ENCODE measurements around the gene INCA1. TPM values are rescaled to one million over a fixed set of nuclear protein-coding genes. Genes with fewer than 3 reads are reported as not detected.

Gene INCA1, protein sequence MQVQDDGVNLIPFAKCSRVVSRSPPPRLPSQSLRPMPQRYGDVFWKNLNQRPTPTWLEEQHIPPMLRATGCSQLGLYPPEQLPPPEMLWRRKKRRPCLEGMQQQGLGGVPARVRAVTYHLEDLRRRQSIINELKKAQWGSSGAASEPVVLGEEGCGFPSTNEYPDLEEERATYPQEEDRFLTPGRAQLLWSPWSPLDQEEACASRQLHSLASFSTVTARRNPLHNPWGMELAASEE
- 0.52 and 0.54 TPM in 2 replicates for total RNA-seq

DNA sequence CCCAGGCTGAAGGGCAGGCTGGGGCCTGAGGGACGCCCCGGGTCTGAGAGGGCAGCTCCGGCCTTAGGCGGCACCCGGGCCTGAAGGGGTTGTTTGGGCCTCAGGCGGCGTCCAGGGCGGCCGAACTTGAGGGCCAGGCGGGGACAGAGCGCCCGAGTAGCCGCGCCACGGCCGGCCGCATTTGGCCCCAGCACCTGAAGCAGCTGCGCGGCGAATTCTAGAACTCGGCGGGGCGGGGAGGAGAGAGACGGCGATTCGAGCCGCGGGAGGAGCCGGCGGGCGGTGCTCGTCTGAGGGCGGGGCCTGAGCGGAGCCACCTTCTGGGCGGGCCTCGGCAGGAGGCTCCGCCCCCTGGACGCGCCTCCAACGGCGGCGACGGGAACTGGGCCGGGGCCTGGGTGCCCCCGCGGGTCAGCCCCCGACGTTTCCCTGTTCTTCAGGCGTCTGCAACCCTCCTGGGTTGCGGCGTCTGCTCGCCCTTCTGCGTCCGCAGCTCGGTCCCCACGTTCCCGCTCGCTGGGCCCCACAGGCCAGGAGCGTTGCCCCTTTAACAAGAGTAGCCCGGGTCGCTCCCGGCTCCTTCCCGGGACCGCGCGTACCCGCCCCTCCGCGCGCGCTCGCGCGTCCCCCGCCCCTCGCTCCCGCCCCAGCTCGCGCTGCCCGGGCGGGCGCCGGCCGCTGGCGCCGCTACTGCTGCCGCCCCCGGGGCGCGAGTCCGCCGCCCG, at the start of gene INCA1, which contains the start of gene KIF1C:
Gene INCA1 (minus strand): TSS at position 221 of the 725 bp plus-strand sequence. CDS start 3,085 bp downstream, outside the sequence.
Gene KIF1C (plus strand): TSS at position 649 of the 725 bp plus-strand sequence. CDS start 2,297 bp downstream, outside the sequence.

DNA sequence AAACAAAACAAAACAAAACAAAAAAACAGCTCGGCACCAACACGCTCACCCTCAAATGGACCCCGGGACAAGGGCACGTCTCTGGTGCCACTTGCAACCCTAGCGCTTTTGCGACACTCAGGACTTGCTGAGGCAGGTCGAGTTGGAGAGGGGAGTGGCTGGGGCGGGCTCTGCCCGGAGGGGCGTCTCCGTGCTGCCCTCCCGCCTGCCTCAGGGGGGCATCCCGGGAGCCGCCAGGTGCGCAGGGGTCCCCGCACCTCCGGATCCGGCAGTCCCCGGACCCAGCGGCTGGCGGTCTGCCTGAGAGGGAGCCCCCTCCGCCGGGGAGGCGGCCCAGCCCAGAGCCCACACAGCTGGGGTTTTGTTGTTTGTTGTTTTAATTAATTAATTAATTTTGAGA, 38.0 kb upstream of the INCA1 start, which contains the start of gene SLC52A1:
Gene SLC52A1 (minus strand): TSS at position 112 of the 400 bp plus-strand sequence. CDS start 820 bp downstream, outside the sequence.

DNA sequence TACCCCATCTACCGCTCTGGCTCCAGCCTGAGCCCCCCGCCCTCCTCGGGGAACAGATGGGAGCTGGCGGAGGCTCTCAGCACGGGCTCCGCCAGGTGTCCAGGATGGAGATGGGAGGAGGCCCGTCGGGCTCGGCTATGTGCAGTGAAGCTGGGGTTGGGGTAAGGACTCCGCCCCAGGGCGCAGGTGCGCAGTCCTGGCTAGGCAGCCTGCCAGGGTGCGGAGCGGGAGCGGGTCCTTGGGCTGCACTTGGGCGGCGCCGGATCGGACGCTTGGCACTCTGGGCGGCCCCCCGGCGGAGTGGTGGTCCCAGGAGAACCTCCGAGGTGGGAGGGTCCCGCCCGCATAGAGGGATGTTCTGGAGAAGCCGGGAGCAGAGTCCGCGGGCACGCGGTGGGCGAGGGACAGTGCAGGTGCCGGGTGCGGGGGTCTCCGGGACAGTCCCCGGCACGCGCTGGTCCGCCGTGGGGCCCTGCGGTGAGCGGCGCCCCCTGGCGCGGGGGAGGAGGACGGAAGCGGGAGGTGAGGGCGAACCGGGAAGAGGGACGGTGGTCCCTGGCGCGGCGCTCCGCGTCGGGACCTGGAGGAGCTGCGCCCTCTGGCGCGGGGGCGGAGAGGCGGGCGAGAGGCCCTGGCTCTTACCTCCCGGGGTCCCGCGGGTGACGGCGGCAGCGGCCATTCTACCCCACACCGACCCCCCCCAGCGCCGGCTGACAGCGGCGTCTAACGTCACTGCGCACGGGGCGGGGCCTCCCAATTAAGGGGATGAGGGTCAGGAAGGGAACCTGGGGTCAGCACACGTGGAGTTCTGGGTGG, 10.2 kb downstream of the INCA1 start, which contains the start of gene CAMTA2:
Gene CAMTA2 (minus strand): TSS at position 725 of the 816 bp plus-strand sequence. CDS start 1,453 bp downstream, outside the sequence.

DNA sequence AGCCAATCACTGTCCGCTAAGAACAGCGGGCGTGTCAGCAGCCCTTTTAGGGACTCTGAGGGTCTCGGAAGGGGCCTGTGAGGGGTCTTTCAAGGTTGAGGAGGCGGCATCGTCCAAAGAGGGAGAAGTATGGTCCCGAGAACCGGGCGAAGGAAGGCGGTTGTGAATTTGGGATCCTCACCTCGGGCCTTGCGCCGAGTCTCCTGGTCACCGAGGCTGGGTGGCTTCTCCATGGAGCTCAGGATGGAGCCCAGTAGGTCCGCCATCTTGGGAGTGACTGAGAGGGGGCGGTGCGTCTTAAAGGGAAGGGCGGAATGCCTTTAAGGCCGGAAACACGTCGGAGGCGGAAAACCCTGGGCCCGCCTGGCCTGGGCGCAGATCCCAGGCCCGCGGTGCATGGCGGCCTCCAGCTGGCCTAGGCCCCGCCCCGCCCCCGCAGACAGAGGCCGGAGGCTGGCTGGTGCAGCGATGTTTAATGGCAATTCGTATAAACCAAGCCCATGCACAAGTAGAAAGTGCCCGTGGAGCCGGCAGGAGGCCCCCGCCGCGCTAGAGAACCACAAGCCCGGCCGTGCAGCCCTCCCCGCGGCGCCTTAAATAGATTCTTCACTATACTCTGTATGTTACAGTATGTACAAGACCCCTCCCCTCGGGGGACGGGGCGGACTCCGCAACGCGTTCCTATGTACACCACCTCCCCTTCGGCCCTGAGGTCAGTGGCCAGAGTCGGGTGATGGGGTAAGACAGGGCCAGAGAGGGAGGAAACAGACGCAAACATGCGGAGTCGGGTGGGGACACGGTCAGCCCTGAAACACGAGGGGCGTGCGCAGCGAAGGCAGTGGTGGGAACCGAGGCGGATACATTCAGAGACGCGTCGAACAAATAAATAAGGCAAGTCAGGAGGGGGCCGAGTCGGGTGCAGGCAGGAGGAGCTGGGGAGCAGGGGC, 29.5 kb downstream of the INCA1 start, which contains the start of gene SPAG7:
Gene SPAG7 (minus strand): TSS at position 279 of the 947 bp plus-strand sequence. CDS start 13 bp downstream, at position 266.

DNA sequence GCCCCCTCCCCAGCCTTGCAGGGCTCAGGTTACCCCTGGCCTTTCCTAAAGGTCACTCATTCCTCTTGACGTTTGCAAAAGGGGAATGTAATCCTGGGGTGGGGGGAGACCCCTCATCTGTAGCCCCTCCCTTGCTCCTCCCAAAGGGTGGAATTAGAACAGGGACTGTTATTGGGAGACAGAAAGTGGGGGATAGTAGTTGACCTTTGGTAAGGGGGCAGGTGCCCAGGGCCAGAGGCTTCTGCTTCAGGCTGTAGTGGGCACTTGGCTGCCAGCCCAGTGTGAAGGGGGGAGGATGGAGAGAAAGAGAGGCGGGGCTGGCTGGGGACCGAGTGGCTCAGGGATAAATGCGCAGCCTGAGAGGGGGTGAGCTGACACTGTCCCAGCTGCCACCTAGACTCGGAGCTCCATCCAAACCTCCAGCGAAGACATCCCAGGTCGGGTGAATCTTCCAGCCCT, 46.5 kb downstream of the INCA1 start, which contains the start of gene ENO3:
Gene ENO3 (plus strand): TSS at position 374 of the 459 bp plus-strand sequence. CDS start 711 bp downstream, outside the sequence.

DNA sequence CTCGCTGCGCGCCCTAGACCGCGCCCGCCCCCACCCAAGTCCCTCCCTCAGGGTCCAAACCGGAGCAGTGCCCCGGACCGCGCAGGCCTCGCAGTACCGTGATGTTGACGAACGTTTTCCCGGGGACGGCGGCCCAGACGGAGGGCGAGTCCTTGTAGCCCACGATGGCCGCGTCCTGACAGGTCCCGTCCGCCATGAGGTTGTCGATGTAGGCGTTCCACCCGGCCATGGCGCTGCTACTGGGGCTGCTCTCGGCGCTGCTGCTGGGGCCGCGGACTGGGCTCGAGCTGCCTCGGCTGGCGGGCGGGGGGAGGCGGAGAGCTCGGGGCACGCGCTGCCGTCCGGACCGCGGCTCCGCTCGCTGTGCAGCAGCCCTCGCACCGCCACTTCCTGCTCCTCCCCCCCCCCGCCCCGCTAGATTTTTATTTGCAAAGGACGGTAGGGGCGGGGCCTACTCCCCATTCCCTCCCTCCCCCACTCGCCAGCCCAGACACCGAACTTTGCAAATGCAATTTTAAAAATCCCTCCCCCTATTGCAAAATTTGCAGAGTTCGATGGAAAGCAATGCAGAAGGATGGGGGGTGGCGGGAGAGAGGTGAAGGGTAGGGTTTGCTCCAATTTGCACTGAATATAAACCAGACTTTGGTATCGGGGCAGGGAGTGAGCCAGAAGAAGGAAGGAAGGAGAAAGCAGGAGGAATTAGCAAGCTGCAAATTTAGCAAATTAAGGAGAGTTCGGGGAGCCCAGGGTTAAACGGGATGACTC, 49.0 kb downstream of the INCA1 start, which contains the start of gene PFN1:
Gene PFN1 (minus strand): TSS at position 365 of the 765 bp plus-strand sequence. CDS start 136 bp downstream, at position 229.

DNA sequence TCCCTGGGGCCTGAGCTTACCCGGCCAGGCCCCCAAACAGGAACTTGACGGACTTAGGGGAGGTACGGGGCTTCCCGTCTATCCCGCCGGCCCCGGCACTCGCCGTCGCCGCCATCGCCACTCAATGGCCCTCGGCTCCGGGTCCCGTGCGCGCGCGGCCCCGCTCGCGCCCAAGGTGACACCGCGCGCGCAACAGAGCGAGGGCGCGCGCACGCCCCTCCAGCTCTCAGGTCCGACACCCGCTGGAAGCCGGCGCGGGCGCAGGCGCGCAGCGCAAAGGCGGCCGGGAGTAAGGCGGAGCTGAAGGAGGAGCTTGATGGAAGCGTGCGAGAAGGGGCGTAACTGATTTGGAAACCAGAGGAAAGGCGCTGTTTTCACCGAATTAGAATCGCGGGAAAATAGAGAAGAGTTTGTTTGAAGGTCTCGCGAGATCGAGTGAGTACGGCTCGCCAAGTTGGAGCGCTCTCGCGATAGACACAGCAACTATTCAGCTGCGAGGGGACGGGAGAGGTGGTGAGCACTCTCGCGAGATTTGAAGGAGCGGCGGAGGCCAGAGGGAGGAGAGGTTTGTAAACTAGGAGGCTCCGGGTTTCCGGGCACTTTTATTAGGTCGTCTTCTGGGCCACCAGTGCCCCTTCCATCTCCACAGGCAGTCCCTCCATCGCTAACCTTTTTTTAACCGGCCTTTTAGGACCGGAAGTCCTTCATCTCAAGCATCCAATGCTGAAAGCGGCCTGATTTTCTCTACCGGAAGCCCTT, 57.3 kb downstream of the INCA1 start, which contains the start of the genes RNF167 and SLC25A11:
Gene RNF167 (plus strand): TSS at position 473 of the 759 bp plus-strand sequence. CDS start 642 bp downstream, outside the sequence.
Gene SLC25A11 (minus strand): TSS at position 251 of the 759 bp plus-strand sequence. CDS start 136 bp downstream, at position 115.

Other genes with a start within 250 kb of the INCA1 start
- gene TM4SF5, start 225.6 kb downstream of the INCA1 start, total RNA-seq = not detected in 2 replicates
- gene VMO1, start 211.2 kb downstream of the INCA1 start, total RNA-seq = 0.22 and 0.95 TPM in 2 replicates
- gene GLTPD2, start 208.6 kb downstream of the INCA1 start, total RNA-seq = not detected in 2 replicates
- 164 and 200 TPM in 2 replicates for gene PSMB6, start 201.4 kb downstream of the INCA1 start, total RNA-seq
- gene PLD2, start 190.4 kb downstream of the INCA1 start, total RNA-seq = 26.3 and 35.3 TPM in 2 replicates
- gene MINK1, start 164.2 kb downstream of the INCA1 start, total RNA-seq = 25.5 and 31.3 TPM in 2 replicates
- 0.77 and 1.1 TPM in 2 replicates for gene C17orf107, start 98.0 kb downstream of the INCA1 start, total RNA-seq
- 0.86 and 5.7 TPM in 2 replicates for gene CHRNE, start 94.4 kb downstream of the INCA1 start, total RNA-seq
- gene GP1BA, start 65.2 kb downstream of the INCA1 start, total RNA-seq = not detected in 2 replicates
- gene SLC25A11, start 57.5 kb downstream of the INCA1 start, total RNA-seq = 45.4 and 50.1 TPM in 2 replicates
- 11.5 and 12.6 TPM in 2 replicates for gene RNF167, start 57.3 kb downstream of the INCA1 start, total RNA-seq
- 304 and 331 TPM in 2 replicates for gene PFN1, start 49.0 kb downstream of the INCA1 start, total RNA-seq
- gene ENO3, start 46.4 kb downstream of the INCA1 start, total RNA-seq = 2.2 and 2.3 TPM in 2 replicates
- 53.2 and 56.7 TPM in 2 replicates for gene SPAG7, start 29.7 kb downstream of the INCA1 start, total RNA-seq
- gene CAMTA2, start 9.8 kb downstream of the INCA1 start, total RNA-seq = 3.0 and 3.9 TPM in 2 replicates
- 75.5 and 89.6 TPM in 2 replicates for gene KIF1C, start 428 bp upstream of the INCA1 start, total RNA-seq
- gene SLC52A1, start 37.9 kb upstream of the INCA1 start, total RNA-seq = under 0.01 and 0.17 TPM in 2 replicates
- 0.65 and 1.6 TPM in 2 replicates for gene ZFP3, start 80.9 kb upstream of the INCA1 start, total RNA-seq
- gene ZNF232, start 114.4 kb upstream of the INCA1 start, total RNA-seq = 4.1 and 4.9 TPM in 2 replicates
- not detected in 2 replicates for gene USP6, start 118.5 kb upstream of the INCA1 start, total RNA-seq
- 1.7 and 4.2 TPM in 2 replicates for gene ZNF594, start 194.3 kb upstream of the INCA1 start, total RNA-seq
- not detected in 2 replicates for gene SCIMP, start 237.3 kb upstream of the INCA1 start, total RNA-seq

Measured in dermis lymphatic vessel endothelial cell (primary cell).